CD4-positive, alpha-beta T cell treated with Interferon alpha-2 for 1 hour (primary cell): ENCODE data around the gene DEPDC1B.
A peak's percentile ranks its signal among the peaks of the same experiment; 100 is the strongest.
"Not testable (repeated sequence)": the region's sequence is repeated elsewhere in the genome, so short reads cannot be mapped to it uniquely, and the experiment has no call there.

Source experiments
- DNase-seq, 2 donors: peaks; one replicate each; pipeline ENCODE4 v3.0.0-alpha.2; 2020 to 2022

The DEPDC1B gene

GRCh38 chr5:60699609-60700415 is at the start of gene DEPDC1B:
DEPDC1B (minus strand) TSS chr5:60700166; CDS start chr5:60700093, 73 bp downstream.
- peak; percentile 84 to 88 for DNase-seq

GRCh38 chr5:60744682-60745081 is 44.7 kb upstream of the DEPDC1B start:
- DNase-seq = no peak

GRCh38 chr5:60743511-60744314 is 43.7 kb upstream of the DEPDC1B start:
- no peak for DNase-seq

DNA sequence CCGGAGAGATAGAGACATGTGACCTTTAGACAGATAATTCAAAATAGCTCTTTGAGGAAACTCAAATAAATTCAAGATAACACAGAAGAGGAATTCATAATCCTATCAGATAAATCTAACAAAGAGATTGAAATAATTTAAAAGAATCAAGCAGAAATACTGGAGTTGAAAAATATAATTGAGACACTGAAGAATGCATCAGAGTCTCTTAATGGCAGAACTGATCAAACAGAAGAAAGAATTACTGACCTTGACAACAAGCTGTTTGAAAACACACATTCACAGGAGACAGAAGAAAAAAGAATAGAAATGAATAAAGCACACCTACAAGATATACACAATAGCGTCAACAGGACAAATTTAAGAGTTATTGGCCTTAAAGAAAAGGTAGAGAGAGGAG is 40.4 kb upstream of the DEPDC1B start:
- DNase-seq = no peak

DNA sequence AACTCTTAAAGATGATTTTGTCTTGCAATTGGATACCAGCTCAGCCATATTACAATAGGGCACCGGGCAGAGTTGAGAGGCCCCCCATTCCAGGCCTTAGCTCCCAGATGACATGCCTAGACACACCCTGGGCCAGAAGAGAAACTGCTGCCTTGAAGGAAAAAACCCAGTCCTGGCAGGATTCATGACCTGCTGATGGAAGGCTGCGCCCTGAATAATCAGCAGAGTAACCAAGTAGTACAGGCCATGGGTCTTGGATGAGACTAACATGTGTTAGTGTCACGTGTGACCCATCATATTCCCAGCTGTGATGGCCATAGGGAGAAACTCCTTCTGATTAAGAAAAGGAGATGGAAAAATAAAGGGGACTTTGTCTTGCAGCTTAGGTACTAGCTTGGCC is 39.0 kb upstream of the DEPDC1B start:
- DNase-seq = no peak

DNA sequence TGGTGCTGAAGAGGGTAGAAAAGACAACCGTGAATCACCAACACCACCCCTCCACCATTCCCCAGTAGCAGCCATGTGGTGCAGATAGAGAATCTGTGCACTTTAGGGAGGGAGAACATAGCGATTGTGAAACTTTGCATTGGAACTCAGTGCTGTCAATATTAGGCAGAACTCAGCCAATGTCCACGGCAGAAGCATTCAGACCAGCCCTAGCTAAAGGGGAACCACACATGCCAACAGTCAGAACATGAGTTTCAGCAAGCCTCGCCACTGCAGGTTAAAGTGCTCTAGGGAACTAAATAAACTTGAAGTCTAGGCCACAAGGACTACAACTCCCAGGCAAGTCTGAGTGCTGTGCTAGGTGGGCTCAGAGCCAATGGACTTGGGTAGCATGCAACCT is 38.5 kb upstream of the DEPDC1B start:
- no peak for DNase-seq

GRCh38 chr5:60730858-60731257 is 30.9 kb upstream of the DEPDC1B start:
- DNase-seq = not testable (repeated sequence)

GRCh38 chr5:60727033-60727679 is 27.2 kb upstream of the DEPDC1B start:
- no peak for DNase-seq

GRCh38 chr5:60724126-60724525 is 24.2 kb upstream of the DEPDC1B start:
- no peak for DNase-seq

DNA sequence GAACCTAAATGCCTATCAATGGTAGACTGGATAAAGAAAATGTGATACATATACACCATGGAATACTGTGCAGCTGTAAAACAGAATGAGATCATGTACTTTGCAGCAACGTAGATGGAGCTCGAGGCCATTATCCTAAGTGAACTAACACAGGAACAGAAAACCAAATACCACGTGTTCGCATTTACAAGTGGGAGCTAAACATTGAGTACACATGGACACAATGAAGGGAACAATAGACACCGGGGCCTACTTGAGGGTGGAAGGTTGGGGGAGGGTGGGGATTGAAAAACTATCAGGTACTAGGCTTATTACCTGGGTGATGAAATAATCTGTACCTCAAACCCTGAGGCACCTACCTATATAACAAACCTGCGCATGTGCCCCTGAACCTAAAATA is 22.4 kb upstream of the DEPDC1B start:
- no peak for DNase-seq

- no peak for DNase-seq
Measured at GRCh38 chr5:60719329-60719728, 19.4 kb upstream of the DEPDC1B start.

DNA sequence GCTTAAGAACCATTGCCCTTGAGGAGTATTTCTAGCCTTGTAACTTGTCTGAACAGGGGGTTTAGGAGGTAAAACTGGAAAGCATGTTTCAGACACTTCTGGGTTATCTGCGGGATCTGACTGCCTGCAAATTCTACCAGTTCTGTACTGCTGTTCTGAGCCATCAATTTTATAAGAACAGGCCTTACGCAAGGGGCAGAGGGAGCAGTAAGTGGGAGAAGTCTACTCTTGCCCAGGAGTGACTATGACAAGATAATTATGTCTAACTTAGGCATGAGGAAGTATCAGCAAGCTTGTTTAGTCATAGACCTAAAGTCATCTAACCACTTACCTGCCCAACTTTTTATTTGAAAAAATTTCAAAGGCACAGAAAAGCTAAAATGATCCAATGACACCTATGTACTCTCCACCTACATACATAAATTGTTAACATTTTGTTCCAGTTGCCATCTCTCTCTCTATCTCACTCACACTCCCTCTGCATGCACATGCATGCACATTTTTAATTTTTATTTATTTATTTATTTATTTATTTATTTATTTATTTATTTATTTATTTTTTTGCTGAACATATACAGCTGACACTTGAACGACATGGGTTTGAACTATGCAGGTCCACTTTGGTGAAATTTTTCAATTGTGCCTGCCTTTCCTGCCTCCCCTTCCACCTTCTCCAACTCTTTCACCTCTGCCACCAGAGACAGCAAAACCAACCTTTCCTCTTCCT is 18.4 kb upstream of the DEPDC1B start:
- DNase-seq = no peak

GRCh38 chr5:60715201-60715928 is 15.4 kb upstream of the DEPDC1B start:
- not testable (repeated sequence) for DNase-seq

DNA sequence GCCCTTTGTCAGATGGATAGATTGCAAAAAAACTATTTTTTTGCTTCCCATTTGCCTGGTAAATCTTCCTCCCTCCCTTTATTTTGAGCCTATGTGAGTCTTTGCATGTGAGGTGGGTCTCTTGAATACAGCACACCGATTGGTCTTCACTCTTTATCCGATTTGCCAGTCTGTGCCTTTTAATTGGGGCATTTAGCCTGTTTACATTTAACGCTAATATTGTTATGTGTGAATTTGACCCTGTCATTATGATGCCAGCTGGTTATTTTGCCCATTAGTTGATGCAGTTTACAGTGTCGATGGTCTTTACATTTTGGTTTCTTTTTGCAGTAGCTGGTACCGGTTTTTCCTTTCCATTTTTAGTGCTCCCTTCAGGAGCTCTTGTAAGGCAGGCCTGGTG is 13.0 kb upstream of the DEPDC1B start:
- DNase-seq = no peak

DNA sequence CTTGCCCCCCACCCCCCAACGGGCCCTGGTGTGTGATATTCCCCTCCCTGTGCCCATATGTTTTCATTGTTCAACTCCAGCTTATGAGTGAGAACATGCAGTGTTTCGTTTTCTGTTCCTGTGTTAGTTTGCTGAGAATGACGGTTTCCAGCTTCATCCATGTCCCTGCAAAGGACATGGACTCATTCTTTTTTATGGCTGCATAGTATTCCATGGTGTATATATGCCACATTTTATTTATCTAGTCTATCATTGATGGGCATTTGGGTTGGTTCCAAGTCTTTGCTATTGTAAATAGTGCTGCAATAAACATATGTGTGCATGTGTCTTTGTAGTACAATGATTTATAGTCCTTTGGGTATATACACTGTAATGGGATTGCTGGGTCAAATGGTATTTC is 11.9 kb upstream of the DEPDC1B start:
- DNase-seq = not testable (repeated sequence)

GRCh38 chr5:60710362-60710761 is 10.4 kb upstream of the DEPDC1B start:
- DNase-seq = no peak

DNA sequence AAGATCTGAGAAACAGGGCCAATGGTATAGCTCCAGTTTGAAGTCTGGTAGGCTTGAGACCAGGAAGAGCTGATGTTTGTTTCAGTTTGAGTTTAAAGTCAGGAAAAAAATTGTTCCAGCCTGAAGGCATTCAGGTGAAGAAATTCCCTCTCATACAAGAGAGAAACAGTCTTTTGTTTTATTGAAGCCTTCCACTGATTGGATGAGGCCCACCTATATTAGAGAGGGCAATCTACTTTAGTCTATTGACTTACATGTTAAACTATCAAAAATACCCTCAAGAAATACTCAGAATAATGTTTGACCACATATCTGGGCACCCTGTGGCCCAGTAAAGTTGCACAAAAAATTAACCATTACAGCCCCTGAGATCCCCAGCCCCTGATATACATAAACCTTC is 5.2 kb upstream of the DEPDC1B start:
- DNase-seq = no peak

GRCh38 chr5:60703944-60704343 is 4.0 kb upstream of the DEPDC1B start:
- DNase-seq = no peak

DNA sequence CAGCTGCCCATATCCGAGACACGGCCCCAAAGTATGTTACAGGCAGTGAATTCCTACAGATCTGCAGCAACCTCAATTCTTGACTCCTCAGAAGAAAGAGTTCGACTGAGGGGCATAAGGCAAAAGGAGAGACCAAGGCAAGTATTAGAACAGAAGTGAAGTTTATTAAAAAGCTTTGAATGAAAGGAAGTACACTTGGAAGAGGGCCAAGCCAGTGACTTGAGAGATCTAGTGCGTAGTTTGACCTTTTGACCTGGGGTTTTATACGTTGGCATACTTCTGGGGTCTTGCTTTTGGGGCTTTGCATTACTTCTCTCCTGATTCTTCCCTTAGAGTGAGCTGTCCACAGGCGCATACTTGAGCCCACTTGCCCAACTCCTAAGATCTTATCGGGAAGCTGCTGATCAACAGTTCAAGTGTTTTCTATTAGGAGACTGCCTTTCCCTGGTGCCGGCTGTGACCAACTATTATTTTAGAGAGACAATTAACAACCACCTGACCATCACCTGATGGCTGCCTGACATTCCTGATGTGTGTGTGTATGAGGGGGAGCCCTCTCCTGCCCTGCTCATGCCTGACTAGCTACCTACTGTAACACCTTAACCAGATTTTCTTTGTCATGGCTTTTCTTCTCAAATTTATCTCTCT is 1.5 kb upstream of the DEPDC1B start:
- no peak for DNase-seq

DNA sequence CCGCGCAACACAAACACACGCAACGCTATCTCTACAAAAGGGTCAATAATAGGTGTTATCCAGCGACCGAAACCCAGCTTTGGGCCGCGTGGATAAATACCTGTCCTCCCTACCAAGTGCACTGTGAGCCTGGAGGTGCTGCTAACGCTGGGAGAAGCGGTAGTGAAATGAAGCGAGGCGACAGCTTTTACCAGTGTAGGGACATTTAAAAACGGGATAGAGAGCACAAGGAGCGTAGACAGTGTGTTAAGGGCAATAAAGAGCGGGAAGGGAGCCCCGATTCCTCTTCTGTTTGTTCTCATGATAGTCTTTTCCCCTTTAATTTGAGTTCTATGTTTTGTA is 421 bp upstream of the DEPDC1B start:
- no peak for DNase-seq

- DNase-seq = no peak
Measured at GRCh38 chr5:60699288-60699608, 718 bp downstream of the DEPDC1B start.

DNA sequence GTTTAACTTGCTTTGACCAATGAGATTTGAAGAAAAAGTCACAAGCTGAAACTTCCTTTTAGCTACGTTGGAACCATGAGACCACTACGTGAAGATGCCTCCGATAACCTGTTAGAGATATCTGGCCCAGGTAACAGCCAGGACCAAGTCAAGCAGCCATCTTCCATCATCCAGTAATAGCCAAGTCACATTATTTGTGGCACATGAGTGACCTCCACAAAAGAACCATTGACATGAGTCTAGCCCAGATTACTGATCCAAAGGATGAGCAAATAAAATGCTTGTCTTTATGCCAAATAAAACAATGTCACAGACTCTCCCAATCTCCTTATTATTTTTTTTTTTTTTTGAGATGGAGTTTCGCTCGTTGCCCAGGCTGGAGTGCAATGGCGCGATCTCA is 1.6 kb downstream of the DEPDC1B start:
- DNase-seq = no peak
